GM12891 (cell line): ENCODE results near the gene MAT1A.

Experiments used
- POLR2A ChIP-seq: IDR thresholded peaks from 2 replicates; pipeline ENCODE4 v1.6.1; 2011; ENCODE audit warnings: low read depth, low read length, control low read depth
- POLR2AphosphoS5 ChIP-seq: IDR thresholded peaks from 2 replicates; pipeline ENCODE4 v1.6.1; 2011; ENCODE audit warnings: low read depth, low read length, control low read depth
- SPI1 ChIP-seq: IDR thresholded peaks from 2 replicates; pipeline ENCODE4 v1.6.1; 2011; ENCODE audit warnings: low read depth, low read length, control low read depth
- TAF1 ChIP-seq: IDR thresholded peaks from 2 replicates; pipeline ENCODE4 v1.6.1; 2011; ENCODE audit warnings: low read depth, low read length, control low read depth

DNA sequence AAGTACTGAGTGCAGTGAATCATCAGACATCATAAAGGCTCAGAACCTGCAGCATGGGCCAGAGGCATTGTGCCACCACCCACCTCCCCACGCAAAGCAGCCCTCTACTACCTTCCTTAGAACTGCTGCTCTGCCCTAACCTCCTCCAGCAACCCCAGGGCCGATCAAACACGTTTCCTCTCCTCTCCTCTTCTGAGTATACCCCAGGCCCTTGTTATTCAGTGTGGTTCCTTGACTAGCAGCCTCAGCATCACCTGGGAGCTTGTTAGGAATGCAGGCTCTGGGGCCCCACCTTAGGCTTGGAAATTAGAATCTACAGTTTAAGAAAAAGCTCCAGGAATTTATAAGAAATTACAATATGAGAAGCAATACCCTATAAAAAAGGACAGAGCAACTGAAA is 33.9 kb upstream of the MAT1A start:
- TF ChIP-seq POLR2A (no peak), TAF1 (no peak), POLR2AphosphoS5 (no peak), SPI1 (no peak)
